PC-9 (cell line): Measurements from ENCODE around the gene PRPF40A.

ENCODE experiments used
- CTCF ChIP-seq: fragments of 200-600 bp; sonication (generic); conservative IDR thresholded peaks from 2 replicates; pipeline ENCODE4 v1.6.1; 2017; ENCODE audit warnings: mixed run types, antibody characterized with exemption, mild to moderate bottlenecking, moderate library complexity
- EZH2 ChIP-seq: fragments of 200-600 bp; sonication (generic); IDR thresholded peaks from 2 replicates; pipeline ENCODE4 v1.8.0; 2017; ENCODE audit warnings: antibody characterized with exemption, low read depth

- TF ChIP-seq CTCF (0 out of 2 replicates have a peak, but pooled peaks have one; percentile 18), EZH2 (no peak)
Observed at GRCh38 chr2:152755029-152755428, 37.8 kb upstream of the PRPF40A start.
